ENCODE measurements around the gene CAMTA1.

GRCh38 chr1:7257225-7257624 is 472.0 kb downstream of the CAMTA1 start:
- TF ChIP-seq CTCF (IDR thresholded peaks at IDR 0.05) = no peak
- TF ChIP-seq POLR2A (IDR thresholded peaks at IDR 0.05) = no peak
